Smooth muscle cell (in vitro differentiated cells): ENCODE measurements around the gene GRIK4. TPM values are rescaled to one million over a fixed set of nuclear protein-coding genes. Genes with fewer than 3 reads are reported as not detected.
"Not testable (repeated sequence)": the region's sequence is repeated elsewhere in the genome, so short reads cannot be mapped to it uniquely, and the experiment has no call there.

ENCODE experiments used
- DNase-seq: peaks from one replicate; lab custom pipeline; 2025; ENCODE audit not compliant: unreplicated experiment; lab: John Stamatoyannopoulos, UW
- H2AFZ ChIP-seq: fragments of 200-600 bp; sonication (generic); 2 replicates; pipeline ENCODE4 v1.6.0; 2016; ENCODE audit warnings: antibody characterized with exemption, low read depth, mild to moderate bottlenecking
- H3F3A ChIP-seq: fragments of 200-600 bp; sonication (generic); 2 replicates; pipeline ENCODE4 v1.6.0; 2017; ENCODE audit warnings: antibody characterized with exemption, low read depth
- H3K27ac ChIP-seq: fragments of 200-600 bp; sonication (generic); 2 replicates; pipeline ENCODE4 v1.5.1; 2016; ENCODE audit warnings: low read depth, mild to moderate bottlenecking
- H3K27me3 ChIP-seq: fragments of 200-600 bp; sonication (generic); 2 replicates; pipeline ENCODE4 v1.6.1; 2016; ENCODE audit warnings: low read depth, mild to moderate bottlenecking
- H3K36me3 ChIP-seq: fragments of 200-600 bp; sonication (generic); 2 replicates; pipeline ENCODE4 v1.5.1; 2016; ENCODE audit warnings: low read depth
- H3K4me1 ChIP-seq: fragments of 200-600 bp; sonication (generic); 2 replicates; pipeline ENCODE4 v1.5.1; 2016; ENCODE audit warnings: low read depth
- H3K4me2 ChIP-seq: fragments of 200-600 bp; sonication (generic); 2 replicates; pipeline ENCODE4 v1.6.0; 2016; ENCODE audit warnings: mild to moderate bottlenecking
- H3K4me3 ChIP-seq: fragments of 200-600 bp; sonication (generic); 2 replicates; pipeline ENCODE4 v1.5.1; 2016; ENCODE audit warnings: mild to moderate bottlenecking
- H3K79me2 ChIP-seq: fragments of 200-600 bp; sonication (generic); 2 replicates; pipeline ENCODE4 v1.6.0; 2016; ENCODE audit warnings: low read depth, mild to moderate bottlenecking
- H3K9ac ChIP-seq: fragments of 200-600 bp; sonication (generic); 2 replicates; pipeline ENCODE4 v1.6.0; 2016; ENCODE audit warnings: low read depth
- H3K9me3 ChIP-seq: fragments of 200-600 bp; sonication (generic); replicated peaks from 2 replicates; pipeline ENCODE4 v1.5.1; 2016; ENCODE audit warnings: low read depth
- H4K20me1 ChIP-seq: fragments of 200-600 bp; sonication (generic); 2 replicates; pipeline ENCODE4 v1.6.0; 2016; ENCODE audit warnings: low read depth
- CTCF ChIP-seq: fragments of 200-600 bp; sonication (generic); IDR thresholded peaks from 2 replicates; pipeline ENCODE4 v1.5.1; 2017; ENCODE audit warnings: borderline replicate concordance, mild to moderate bottlenecking, antibody characterized with exemption; ENCODE audit not compliant: insufficient read depth, poor library complexity, severe bottlenecking
- WGBS: methylation state at CpG from one replicate; pipeline ENCODE4 v1.1.7; 2016; ENCODE audit warnings: low lambda C conversion rate; 5-methylcytosine and 5-hydroxymethylcytosine counted together
- polyA plus RNA-seq: library from polyadenylated mRNA; unstranded; fragments of >200 nt; fragmentation: Nextera tagmentation; extraction: Ambion mirVana; gene quantifications from 2 replicates; pipeline ENCODE4 v1.2.1, GENCODE V29; 2016
- total RNA-seq: library from RNA; depleted of rRNA; stranded (reverse); fragments of >200 nt; gene quantifications from 2 replicates; pipeline ENCODE4 v1.2.3, GENCODE V29; 2014

Gene GRIK4
- total and polyA plus RNA-seq, 2 experiments from 2014 or later: not detected

- Histone ChIP-seq H3K4me1 (no peaks in the 10 kb centered on the region), H3K9ac (no peak overlapping the region)
Observed at GRCh38 chr11:120500414-120501071, 11.0 kb upstream of the GRIK4 start.

GRCh38 chr11:120501440-120501839, 10.1 kb upstream of the GRIK4 start:
- H3K4me1 ChIP-seq: no peaks in the 10 kb centered on the region
- no peaks in the 10 kb centered on the region for H3K9me3 ChIP-seq
- H3K9ac ChIP-seq: no peak overlapping the region
- H3F3A ChIP-seq: no peaks in the 10 kb centered on the region
- no peak overlapping the region for H2AFZ ChIP-seq
- no peak overlapping the region for H3K4me3 ChIP-seq
- no peak overlapping the region for H3K27ac ChIP-seq
- 64% methylated on average over 2 of the region's 2 CpGs for WGBS
- no peaks in the 10 kb centered on the region for H3K79me2 ChIP-seq
- DNase-seq: no peak
- no peaks in the 10 kb centered on the region for H4K20me1 ChIP-seq
- H3K27me3 ChIP-seq: peaks cover 26% of the 10 kb centered on the region
- H3K36me3 ChIP-seq: no peaks in the 10 kb centered on the region
- H3K4me2 ChIP-seq: no peak overlapping the region
- TF ChIP-seq CTCF: no peak

More at GRCh38 chr11:120500414-120501071, 11.0 kb upstream of the GRIK4 start:
- no peak overlapping the region for H2AFZ ChIP-seq
- peaks cover 17% of the 10 kb centered on the region for H3K27me3 ChIP-seq
- H3K9me3 ChIP-seq: no peaks in the 10 kb centered on the region
- no peak for TF ChIP-seq CTCF
- H3K27ac ChIP-seq: no peak overlapping the region
- no peaks in the 10 kb centered on the region for H3K79me2 ChIP-seq
- H4K20me1 ChIP-seq: no peaks in the 10 kb centered on the region
- no peak for DNase-seq
- no peak overlapping the region for H3K4me3 ChIP-seq
- WGBS: 62% methylated on average over 14 of the region's 14 CpGs
- H3K4me2 ChIP-seq: no peak overlapping the region
- H3K36me3 ChIP-seq: no peaks in the 10 kb centered on the region
- H3F3A ChIP-seq: no peaks in the 10 kb centered on the region

- Histone ChIP-seq H2AFZ (no peak overlapping the region), H3K4me2 (no peak overlapping the region), H3K9me3 (no peaks in the 10 kb centered on the region), H3K36me3 (no peaks in the 10 kb centered on the region), H3K4me1 (no peaks in the 10 kb centered on the region), H3K27ac (no peak overlapping the region), H3K4me3 (no peak overlapping the region), H3F3A (no peaks in the 10 kb centered on the region), H3K9ac (no peak overlapping the region), H3K79me2 (no peaks in the 10 kb centered on the region), H4K20me1 (no peaks in the 10 kb centered on the region), H3K27me3 (peaks cover 30% of the 10 kb centered on the region)
- 90% methylated on average over 5 of the region's 5 CpGs for WGBS
- TF ChIP-seq CTCF: no peak
- no peak for DNase-seq
Observed at GRCh38 chr11:120501976-120502755, 9.4 kb upstream of the GRIK4 start.

GRCh38 chr11:120503529-120503928, 8.0 kb upstream of the GRIK4 start:
- not testable (repeated sequence) for H3K4me1 ChIP-seq, H4K20me1 ChIP-seq, H2AFZ ChIP-seq, H3F3A ChIP-seq, H3K9me3 ChIP-seq, H3K27ac ChIP-seq, H3K4me2 ChIP-seq, H3K36me3 ChIP-seq, DNase-seq, H3K79me2 ChIP-seq, H3K4me3 ChIP-seq, H3K9ac ChIP-seq
- 66% methylated on average over 3 of the region's 3 CpGs for WGBS
- H3K27me3 ChIP-seq: peaks cover 42% of the 10 kb centered on the region
